ENCODE measurements around the gene AIF1L. TPM values are rescaled to one million over a fixed set of nuclear protein-coding genes. Genes with fewer than 3 reads are reported as not detected.

Gene AIF1L
- total RNA-seq, 6 donors from 2014 or later = 3.8 to 21.4 (median 10.5) TPM

DNA sequence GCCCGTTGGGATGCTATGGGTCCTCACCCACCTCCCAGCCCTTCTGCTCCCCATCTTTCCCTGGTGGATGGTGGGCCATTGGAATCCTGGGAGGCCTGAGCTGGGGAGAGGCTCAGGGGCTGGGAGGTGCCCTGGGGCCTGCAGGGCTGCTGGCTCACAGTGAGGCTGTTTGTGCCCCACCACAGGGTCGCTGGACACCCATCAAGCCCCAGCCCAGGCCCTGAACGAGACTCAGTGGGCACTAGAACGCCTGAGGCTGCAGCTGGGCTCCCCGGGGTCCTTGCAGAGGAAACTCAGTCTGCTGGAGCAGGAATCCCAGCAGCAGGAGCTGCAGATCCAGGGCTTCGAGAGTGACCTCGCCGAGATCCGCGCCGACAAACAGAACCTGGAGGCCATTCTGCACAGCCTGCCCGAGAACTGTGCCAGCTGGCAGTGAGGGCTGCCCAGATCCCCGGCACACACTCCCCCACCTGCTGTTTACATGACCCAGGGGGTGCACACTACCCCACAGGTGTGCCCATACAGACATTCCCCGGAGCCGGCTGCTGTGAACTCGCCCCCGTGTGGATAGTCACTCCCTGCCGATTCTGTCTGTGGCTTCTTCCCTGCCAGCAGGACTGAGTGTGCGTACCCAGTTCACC is 4.9 kb upstream of the AIF1L start:
- H3K36me3 ChIP-seq = no peaks in the 10 kb centered on the region
- no peak overlapping the region for H3K4me3 ChIP-seq
- ATAC-seq (ENCODE audit: low FRiP score in 2 of 2) = no peak
- no peak for DNase-seq
- 87 to 91% methylated on average over 10 to 14 of the region's 19 CpGs for WGBS, 2 donors
- H3K4me1 ChIP-seq = peaks cover under 1 to 10% (median 7%) of the 10 kb centered on the region in 4 donors
- TF ChIP-seq POLR2AphosphoS5 (IDR thresholded peaks at IDR 0.05) (no peak), EP300 (IDR thresholded peaks at IDR 0.05) (no peak)
- H3K9me3 ChIP-seq = no peaks in the 10 kb centered on the region
- H3K27me3 ChIP-seq = peaks cover 0 to 13% (median 4%) of the 10 kb centered on the region in 4 donors
- no peak overlapping the region for H3K27ac ChIP-seq

GRCh38 chr9:131092030-131092429 is 4.3 kb upstream of the AIF1L start:
- TF ChIP-seq POLR2AphosphoS5 (IDR thresholded peaks at IDR 0.05) (no peak), POLR2A (IDR thresholded peaks at IDR 0.05) (no peak)
- TF ChIP-seq, protein P1, sequence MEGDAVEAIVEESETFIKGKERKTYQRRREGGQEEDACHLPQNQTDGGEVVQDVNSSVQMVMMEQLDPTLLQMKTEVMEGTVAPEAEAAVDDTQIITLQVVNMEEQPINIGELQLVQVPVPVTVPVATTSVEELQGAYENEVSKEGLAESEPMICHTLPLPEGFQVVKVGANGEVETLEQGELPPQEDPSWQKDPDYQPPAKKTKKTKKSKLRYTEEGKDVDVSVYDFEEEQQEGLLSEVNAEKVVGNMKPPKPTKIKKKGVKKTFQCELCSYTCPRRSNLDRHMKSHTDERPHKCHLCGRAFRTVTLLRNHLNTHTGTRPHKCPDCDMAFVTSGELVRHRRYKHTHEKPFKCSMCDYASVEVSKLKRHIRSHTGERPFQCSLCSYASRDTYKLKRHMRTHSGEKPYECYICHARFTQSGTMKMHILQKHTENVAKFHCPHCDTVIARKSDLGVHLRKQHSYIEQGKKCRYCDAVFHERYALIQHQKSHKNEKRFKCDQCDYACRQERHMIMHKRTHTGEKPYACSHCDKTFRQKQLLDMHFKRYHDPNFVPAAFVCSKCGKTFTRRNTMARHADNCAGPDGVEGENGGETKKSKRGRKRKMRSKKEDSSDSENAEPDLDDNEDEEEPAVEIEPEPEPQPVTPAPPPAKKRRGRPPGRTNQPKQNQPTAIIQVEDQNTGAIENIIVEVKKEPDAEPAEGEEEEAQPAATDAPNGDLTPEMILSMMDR (IDR thresholded peaks at IDR 0.05) = no peak
- WGBS, 2 donors = 87 to 100% methylated on average over 1 to 6 of the region's 6 CpGs
- Histone ChIP-seq H3K27me3 (peaks cover 0 to 15% (median 6%) of the 10 kb centered on the region in 4 donors), H3K27ac (no peak overlapping the region), H3K4me3 (no peak overlapping the region), H3K4me1 (peaks cover 6 to 16% (median 12%) of the 10 kb centered on the region in 4 donors), H3K36me3 (no peaks in the 10 kb centered on the region), H3K9me3 (no peaks in the 10 kb centered on the region)
- no peak for DNase-seq
- no peak for ATAC-seq (ENCODE audit: low FRiP score in 2 of 2)

DNA sequence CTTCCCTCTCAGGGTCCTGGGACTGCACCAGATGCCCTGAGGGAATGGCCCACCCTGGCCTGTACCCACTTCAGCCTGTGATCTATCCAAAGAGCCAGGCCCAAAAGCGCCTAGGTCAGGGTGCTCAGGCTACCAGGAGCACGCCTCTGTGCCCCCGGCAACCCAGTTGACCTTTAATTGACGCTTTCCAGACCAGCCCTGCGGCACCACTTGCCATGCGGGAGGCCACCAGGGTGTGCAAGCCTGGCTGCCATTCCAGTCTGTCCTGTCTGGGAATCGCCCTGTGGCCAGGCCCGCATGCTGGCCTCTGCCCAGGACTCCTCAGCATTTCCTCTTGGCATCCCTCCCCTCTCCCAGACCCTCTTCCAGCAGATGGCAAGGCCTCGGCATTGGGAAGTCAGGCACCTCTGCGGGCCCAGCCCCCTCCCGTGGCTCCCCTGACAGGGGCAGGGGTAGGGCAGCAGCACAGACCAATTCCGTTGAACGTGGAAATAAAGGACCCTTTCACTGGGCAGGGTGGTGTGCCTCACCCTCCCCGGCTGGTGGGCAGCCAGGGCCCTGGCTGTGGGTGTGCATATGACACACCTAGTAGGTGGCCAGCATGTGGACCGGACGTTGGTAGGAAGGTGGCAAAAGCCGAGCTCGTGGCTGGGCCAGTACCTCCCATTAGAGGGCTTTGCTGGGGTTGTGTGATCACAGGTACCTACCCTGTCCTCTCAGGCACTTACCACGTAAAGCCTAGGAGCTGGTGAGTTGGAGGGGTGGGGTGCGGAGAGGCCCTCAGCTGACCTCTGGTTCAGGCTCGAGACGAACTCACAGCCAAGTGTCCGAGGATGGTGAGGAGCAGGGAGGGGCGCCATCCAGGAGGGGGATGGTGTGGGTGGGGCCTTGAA is 3.5 kb upstream of the AIF1L start:
- peaks cover 0 to 15% (median 6%) of the 10 kb centered on the region in 4 donors for H3K27me3 ChIP-seq
- no peak overlapping the region for H3K27ac ChIP-seq

GRCh38 chr9:131094015-131094414 is 2.3 kb upstream of the AIF1L start:
- H3K27me3 ChIP-seq = peaks cover 0 to 15% (median 6%) of the 10 kb centered on the region in 4 donors
- H3K27ac ChIP-seq = no peak overlapping the region
- peaks cover 7 to 24% (median 14%) of the 10 kb centered on the region in 4 donors for H3K4me1 ChIP-seq
- H3K9me3 ChIP-seq = no peaks in the 10 kb centered on the region
- 84 to 85% methylated on average over 5 of the region's 5 CpGs for WGBS, 2 donors
- TF ChIP-seq EP300 (IDR thresholded peaks at IDR 0.05) (no peak), POLR2A (IDR thresholded peaks at IDR 0.05) (no peak), POLR2AphosphoS5 (IDR thresholded peaks at IDR 0.05) (no peak)
- no peak for DNase-seq
- H3K36me3 ChIP-seq = no peaks in the 10 kb centered on the region
- H3K4me3 ChIP-seq = no peak overlapping the region
- no peak for ATAC-seq (ENCODE audit: low FRiP score in 2 of 2)

More for the DNA sequence above, 3.5 kb upstream of the AIF1L start:
- Histone ChIP-seq H3K36me3 (no peaks in the 10 kb centered on the region), H3K4me3 (no peak overlapping the region), H3K9me3 (no peaks in the 10 kb centered on the region), H3K4me1 (peaks cover 7 to 20% (median 14%) of the 10 kb centered on the region in 4 donors)
- ATAC-seq (ENCODE audit: low FRiP score in 2 of 2) = peak in 1 of 2 donors; percentile 3
- 77% methylated on average over 18 to 21 of the region's 24 CpGs for WGBS, 2 donors
- no peak for TF ChIP-seq POLR2A (IDR thresholded peaks at IDR 0.05)
- no peak for TF ChIP-seq EP300 (IDR thresholded peaks at IDR 0.05)
- TF ChIP-seq POLR2AphosphoS5 (IDR thresholded peaks at IDR 0.05) = no peak
- TF ChIP-seq, protein P1 (IDR thresholded peaks at IDR 0.05) = no peak
- no peak for DNase-seq

DNA sequence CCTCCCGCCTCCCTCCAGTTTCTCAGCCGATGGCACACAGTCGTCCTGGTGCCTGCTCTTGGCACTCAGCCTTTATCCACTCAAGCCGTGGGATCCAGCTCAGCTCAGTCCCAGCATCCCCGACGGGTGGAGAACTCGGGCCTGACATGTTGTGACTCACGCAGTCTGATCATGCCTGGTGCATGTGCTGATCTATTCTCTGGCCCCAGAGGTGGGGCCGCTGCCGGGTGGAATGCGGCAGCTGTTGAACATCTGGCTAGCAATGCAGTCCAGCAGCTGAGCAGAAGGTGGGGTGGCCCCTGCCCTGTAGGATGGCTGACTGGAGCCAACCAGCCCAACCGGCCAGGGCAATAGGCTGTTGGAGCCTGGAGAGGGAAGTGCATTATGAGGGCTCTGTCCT is 1.7 kb upstream of the AIF1L start:
- Histone ChIP-seq H3K36me3 (no peaks in the 10 kb centered on the region), H3K9me3 (no peaks in the 10 kb centered on the region), H3K27ac (no peak overlapping the region), H3K4me1 (peaks cover 7 to 24% (median 14%) of the 10 kb centered on the region in 4 donors), H3K27me3 (peaks cover 0 to 15% (median 6%) of the 10 kb centered on the region in 4 donors), H3K4me3 (no peak overlapping the region)
- 25 to 66% methylated on average over 1 to 12 of the region's 12 CpGs for WGBS, 2 donors
- TF ChIP-seq EP300 (IDR thresholded peaks at IDR 0.05) (no peak), POLR2A (IDR thresholded peaks at IDR 0.05) (no peak), POLR2AphosphoS5 (IDR thresholded peaks at IDR 0.05) (no peak)
- TF ChIP-seq, protein P1 (IDR thresholded peaks at IDR 0.05) = no peak
- DNase-seq = no peak
- peak in 1 of 2 donors; percentile 84 for ATAC-seq (ENCODE audit: low FRiP score in 2 of 2)
